HG03460 (cell line): Measurements from ENCODE around the gene KCNIP3.
"Not testable (repeated sequence)": the region's sequence is repeated elsewhere in the genome, so short reads cannot be mapped to it uniquely, and the experiment has no call there.

ENCODE experiments used
- ATAC-seq: cut with Tn5 transposase; IDR thresholded peaks from one replicate; pipeline ENCODE4 v1.9.1; 2021; ENCODE audit not compliant: unreplicated experiment

Gene KCNIP3

GRCh38 chr2:95346738-95347671 is 49.9 kb downstream of the KCNIP3 start:
- no peak for ATAC-seq

- no peak for ATAC-seq
These were observed 50.8 kb downstream of the KCNIP3 start for GRCh38 chr2:95347681-95348608.

GRCh38 chr2:95348609-95349567 is 51.7 kb downstream of the KCNIP3 start:
- no peak for ATAC-seq

- ATAC-seq, result no peak
These were observed 52.6 kb downstream of the KCNIP3 start for GRCh38 chr2:95349568-95350322.

- no peak for ATAC-seq
These were observed 53.2 kb downstream of the KCNIP3 start for GRCh38 chr2:95350368-95350767.

- ATAC-seq, result no peak
These were observed 53.8 kb downstream of the KCNIP3 start for GRCh38 chr2:95350774-95351597.

GRCh38 chr2:95351598-95351915 is 54.4 kb downstream of the KCNIP3 start:
- ATAC-seq, result no peak

GRCh38 chr2:95352310-95353054 is 55.3 kb downstream of the KCNIP3 start:
- ATAC-seq, result no peak

GRCh38 chr2:95353055-95353575 is 56.0 kb downstream of the KCNIP3 start:
- no peak for ATAC-seq

- ATAC-seq, result no peak
These were observed 56.7 kb downstream of the KCNIP3 start for GRCh38 chr2:95353613-95354468.

GRCh38 chr2:95354469-95354901 is 57.3 kb downstream of the KCNIP3 start:
- ATAC-seq, result no peak

GRCh38 chr2:95354925-95355324 is 57.8 kb downstream of the KCNIP3 start:
- ATAC-seq, result no peak

GRCh38 chr2:95355486-95355885 is 58.3 kb downstream of the KCNIP3 start:
- ATAC-seq, result not testable (repeated sequence)

- no peak for ATAC-seq
These were observed 59.9 kb downstream of the KCNIP3 start for GRCh38 chr2:95356821-95357700.

- ATAC-seq, result no peak
These were observed 60.7 kb downstream of the KCNIP3 start for GRCh38 chr2:95357717-95358280.

- no peak for ATAC-seq
These were observed 61.9 kb downstream of the KCNIP3 start for GRCh38 chr2:95359031-95359430.
